Astrocyte of the spinal cord (primary cell): ENCODE results near the gene TAGLN2.
A peak's percentile ranks its signal among the peaks of the same experiment; 100 is the strongest.

Experiments
- DNase-seq: peaks from one replicate; pipeline ENCODE4 v3.0.0; 2011; ENCODE audit warnings: low read depth, low spot score
- H3K4me3 ChIP-seq: 2 replicates; pipeline ENCODE4 v1.5.1; 2011; ENCODE audit warnings: low read depth, mild to moderate bottlenecking, low read length, moderate library complexity
- in situ Hi-C: cut with HindIII; loops from 2 replicates; pipeline ENCODE4 v1.10.0; 2017; ENCODE audit warnings: low sequenced_read_pairs
- TF ChIP-seq, protein P1 (sequence below): IDR thresholded peaks from 2 replicates; pipeline ENCODE4 v1.5.1; 2012; ENCODE audit warnings: low read depth, mild to moderate bottlenecking, low read length, inconsistent platforms

Gene TAGLN2

DNA sequence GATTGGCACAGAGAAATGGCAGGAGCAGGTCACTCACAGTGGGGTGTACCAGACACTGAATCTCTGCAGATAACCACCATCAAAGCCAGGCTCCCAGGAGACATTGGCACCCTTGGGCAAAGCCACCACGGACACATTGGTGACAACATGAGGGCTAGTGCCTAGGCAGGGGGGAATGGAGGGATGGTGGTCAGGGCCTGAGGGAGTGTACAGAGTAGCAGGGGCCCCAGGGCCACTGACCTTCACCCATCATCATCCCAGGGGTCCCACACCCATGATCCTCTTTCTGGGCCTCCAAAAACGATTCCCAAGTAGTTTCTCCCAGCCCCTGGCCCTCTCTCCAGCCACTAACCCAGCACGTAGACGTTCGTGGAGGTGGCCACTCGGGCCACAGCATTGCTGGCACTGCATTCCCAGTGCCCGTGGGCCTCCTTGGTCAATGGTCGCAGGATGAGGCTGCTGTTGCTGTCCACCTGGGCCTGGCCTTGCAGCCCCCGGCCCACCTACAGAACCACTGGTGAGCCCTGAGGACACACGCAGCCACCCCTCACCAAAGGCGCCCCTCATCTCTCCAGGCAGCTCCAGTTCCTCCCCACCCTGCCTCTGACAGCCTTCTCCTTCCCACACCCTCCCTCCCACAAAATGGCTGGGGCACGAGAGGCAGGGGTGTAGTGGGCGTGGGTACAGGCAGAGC is 5.9 kb upstream of the TAGLN2 start:
- DNase-seq: no peak
- TF ChIP-seq, protein P1, sequence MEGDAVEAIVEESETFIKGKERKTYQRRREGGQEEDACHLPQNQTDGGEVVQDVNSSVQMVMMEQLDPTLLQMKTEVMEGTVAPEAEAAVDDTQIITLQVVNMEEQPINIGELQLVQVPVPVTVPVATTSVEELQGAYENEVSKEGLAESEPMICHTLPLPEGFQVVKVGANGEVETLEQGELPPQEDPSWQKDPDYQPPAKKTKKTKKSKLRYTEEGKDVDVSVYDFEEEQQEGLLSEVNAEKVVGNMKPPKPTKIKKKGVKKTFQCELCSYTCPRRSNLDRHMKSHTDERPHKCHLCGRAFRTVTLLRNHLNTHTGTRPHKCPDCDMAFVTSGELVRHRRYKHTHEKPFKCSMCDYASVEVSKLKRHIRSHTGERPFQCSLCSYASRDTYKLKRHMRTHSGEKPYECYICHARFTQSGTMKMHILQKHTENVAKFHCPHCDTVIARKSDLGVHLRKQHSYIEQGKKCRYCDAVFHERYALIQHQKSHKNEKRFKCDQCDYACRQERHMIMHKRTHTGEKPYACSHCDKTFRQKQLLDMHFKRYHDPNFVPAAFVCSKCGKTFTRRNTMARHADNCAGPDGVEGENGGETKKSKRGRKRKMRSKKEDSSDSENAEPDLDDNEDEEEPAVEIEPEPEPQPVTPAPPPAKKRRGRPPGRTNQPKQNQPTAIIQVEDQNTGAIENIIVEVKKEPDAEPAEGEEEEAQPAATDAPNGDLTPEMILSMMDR: no peak
- in situ Hi-C loops: no loop called here
- H3K4me3 ChIP-seq: no peak overlapping the region

GRCh38 chr1:159930634-159931033 is 5.3 kb upstream of the TAGLN2 start:
- no peak for DNase-seq
- H3K4me3 ChIP-seq: no peak overlapping the region
- in situ Hi-C loops: no loop called here
- TF ChIP-seq, protein P1: no peak

GRCh38 chr1:159930216-159930615 is 4.9 kb upstream of the TAGLN2 start:
- TF ChIP-seq, protein P1: no peak
- no peak for DNase-seq
- in situ Hi-C loops: no loop called here
- no peak overlapping the region for H3K4me3 ChIP-seq

GRCh38 chr1:159929155-159930051 is 4.1 kb upstream of the TAGLN2 start:
- TF ChIP-seq, protein P1: no peak
- H3K4me3 ChIP-seq: no peak overlapping the region
- DNase-seq: no peak
- in situ Hi-C loops: no loop called here

DNA sequence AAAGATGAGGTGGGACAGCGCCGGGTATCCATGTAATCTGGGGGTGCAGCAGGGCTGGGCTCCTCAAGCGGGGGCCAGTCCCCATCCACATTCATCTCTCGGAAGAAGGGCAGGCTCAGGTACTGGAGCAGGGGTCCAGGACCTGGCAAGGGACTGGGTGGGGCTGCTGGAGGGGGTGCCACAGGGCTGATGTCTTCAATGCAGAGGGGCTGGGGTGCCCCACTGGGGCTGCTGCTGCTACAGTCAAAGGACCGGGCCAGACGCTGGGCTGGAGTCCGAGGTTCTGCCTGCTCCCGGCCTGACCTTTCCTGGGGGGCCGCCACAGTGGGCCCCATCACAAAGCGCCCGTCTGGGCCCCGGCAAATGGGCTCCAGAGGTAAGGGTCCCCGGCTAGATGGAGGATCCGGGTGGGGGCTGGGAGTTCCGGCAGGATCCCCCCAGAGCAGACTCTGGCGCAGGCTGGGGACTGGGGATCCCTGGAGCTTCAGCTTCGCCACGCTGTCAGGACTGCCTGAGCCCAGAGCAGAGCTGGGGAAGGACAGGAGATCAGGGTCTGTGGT is 3.3 kb upstream of the TAGLN2 start:
- no peak overlapping the region for H3K4me3 ChIP-seq
- in situ Hi-C loops: no loop called here
- DNase-seq: no peak
- TF ChIP-seq, protein P1: no peak

DNA sequence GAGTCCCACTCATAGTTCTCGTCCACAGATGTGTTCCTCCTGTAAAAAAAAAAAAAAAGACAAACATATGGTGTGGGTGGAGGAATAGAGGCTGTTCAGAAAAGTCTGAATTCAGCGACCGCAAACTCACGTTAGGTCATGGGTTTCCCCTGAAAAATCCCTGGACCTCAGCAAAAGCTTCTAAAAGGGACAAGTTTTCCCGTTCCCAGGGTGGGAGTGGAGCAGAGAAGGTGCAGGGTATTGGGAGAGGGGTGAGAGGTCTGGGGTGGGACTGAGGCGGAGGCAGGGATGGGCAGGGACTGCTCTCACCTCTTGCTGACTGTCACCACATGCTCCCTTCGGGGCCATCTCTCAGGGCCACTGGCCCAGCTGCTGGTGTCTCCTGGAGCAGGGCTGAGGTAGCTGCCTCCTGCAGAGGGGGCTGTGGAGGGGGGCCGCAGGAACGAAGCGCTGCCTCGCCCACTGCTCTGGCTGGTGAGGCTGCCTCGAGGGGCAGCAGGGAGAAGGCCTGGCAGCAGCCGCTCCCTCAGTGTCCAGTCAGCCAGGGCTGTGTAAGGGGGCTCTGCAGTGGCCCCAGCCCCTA is 2.6 kb upstream of the TAGLN2 start:
- DNase-seq: no peak
- TF ChIP-seq, protein P1: peak; percentile 4
- H3K4me3 ChIP-seq: no peak overlapping the region
- in situ Hi-C loops: no loop called here
